HL-60 (cell line): ENCODE results near the gene PREB.

Experiments
- DNase-seq, 2 experiments: peaks; one replicate each; pipeline ENCODE4 v3.0.0-alpha.2; 2010 to 2020; ENCODE audit warnings: low read depth in 1 of 2, low spot score in 1 of 2
- H3K27ac ChIP-seq: fragments of 250-450 bp; sonication (Bioruptor Pico); replicated peaks from 2 replicates; pipeline ENCODE4 v1.5.1; 2020; ENCODE audit warnings: mild to moderate bottlenecking, moderate library complexity
- H3K27me3 ChIP-seq: fragments of 250-450 bp; sonication (Bioruptor Pico); 2 replicates; pipeline ENCODE4 v1.5.1; 2021; ENCODE audit warnings: mild to moderate bottlenecking, moderate library complexity; ENCODE audit not compliant: insufficient read depth, poor library complexity, severe bottlenecking
- H3K4me3 ChIP-seq: replicated peaks from 2 replicates; pipeline ENCODE4 v1.5.1; 2011; ENCODE audit warnings: mild to moderate bottlenecking, control low read depth, low read length; ENCODE audit not compliant: insufficient read depth
- GABPA ChIP-seq: IDR thresholded peaks from 2 replicates; pipeline ENCODE4 v1.6.1; 2012; ENCODE audit warnings: low read depth
- POLR2AphosphoS5 ChIP-seq: IDR thresholded peaks from 2 replicates; pipeline ENCODE4 v1.6.1; 2012; ENCODE audit warnings: low read depth
- SPI1 ChIP-seq: IDR thresholded peaks from 2 replicates; pipeline ENCODE4 v1.6.1; 2012; ENCODE audit warnings: low read depth, mild to moderate bottlenecking, borderline replicate concordance
- TF ChIP-seq, protein P1 (sequence below): IDR thresholded peaks from 2 replicates; pipeline ENCODE4 v1.6.1; 2012; ENCODE audit warnings: low read depth; ENCODE audit not compliant: insufficient replicate concordance
- TF ChIP-seq, protein P2 (sequence below): IDR thresholded peaks from one replicate; pipeline ENCODE4 v1.5.1; 2011; ENCODE audit warnings: low read length, control low read depth, inconsistent platforms; ENCODE audit not compliant: insufficient read depth

The PREB gene

DNA sequence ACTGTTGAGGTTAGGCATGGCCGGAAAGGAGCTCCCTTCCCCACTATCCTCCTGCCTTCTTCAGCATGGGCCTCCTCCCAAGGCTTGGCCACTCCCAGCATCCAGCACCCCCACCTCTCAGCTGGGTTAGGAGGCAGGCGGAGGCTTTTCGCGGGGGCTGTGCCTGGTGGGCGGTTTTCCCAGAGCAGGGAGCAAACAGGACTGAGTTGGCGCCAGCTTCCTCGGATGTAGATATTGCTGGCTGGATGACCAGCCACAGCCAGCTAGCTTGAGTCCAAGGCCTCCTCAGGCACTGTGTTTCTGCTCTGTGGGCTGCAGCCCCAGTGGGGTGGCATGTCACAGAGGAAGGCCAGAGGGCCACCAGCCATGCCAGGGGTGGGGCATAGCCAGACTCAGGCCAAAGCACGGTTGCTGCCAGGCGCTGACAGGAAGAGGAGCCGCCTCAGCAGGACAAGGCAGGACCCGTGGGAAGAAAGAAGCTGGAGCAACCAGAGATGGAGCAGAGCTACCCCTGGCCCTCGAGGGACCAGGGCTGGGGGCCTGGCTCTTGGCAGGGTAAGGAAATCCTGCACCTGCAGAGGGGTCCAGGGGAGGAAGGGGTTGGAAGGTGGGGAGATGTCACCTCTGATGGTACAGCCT lies 14.5 kb upstream of the PREB start, which contains the start of gene TCF23:
Gene TCF23, plus strand, starts transcription at position 204 of the 639 bp plus-strand sequence. Its CDS starts 130 bp downstream, at position 334.
- Histone ChIP-seq H3K4me3 (no peak within 1 kb of the TSS), H3K27ac (no peak within 1 kb of the TSS), H3K27me3 (peaks cover under 1% of the 10 kb centered on the region)
- no peak for DNase-seq
- TF ChIP-seq SPI1 (no peak), POLR2AphosphoS5 (no peak), GABPA (no peak)
- TF ChIP-seq, protein P1, sequence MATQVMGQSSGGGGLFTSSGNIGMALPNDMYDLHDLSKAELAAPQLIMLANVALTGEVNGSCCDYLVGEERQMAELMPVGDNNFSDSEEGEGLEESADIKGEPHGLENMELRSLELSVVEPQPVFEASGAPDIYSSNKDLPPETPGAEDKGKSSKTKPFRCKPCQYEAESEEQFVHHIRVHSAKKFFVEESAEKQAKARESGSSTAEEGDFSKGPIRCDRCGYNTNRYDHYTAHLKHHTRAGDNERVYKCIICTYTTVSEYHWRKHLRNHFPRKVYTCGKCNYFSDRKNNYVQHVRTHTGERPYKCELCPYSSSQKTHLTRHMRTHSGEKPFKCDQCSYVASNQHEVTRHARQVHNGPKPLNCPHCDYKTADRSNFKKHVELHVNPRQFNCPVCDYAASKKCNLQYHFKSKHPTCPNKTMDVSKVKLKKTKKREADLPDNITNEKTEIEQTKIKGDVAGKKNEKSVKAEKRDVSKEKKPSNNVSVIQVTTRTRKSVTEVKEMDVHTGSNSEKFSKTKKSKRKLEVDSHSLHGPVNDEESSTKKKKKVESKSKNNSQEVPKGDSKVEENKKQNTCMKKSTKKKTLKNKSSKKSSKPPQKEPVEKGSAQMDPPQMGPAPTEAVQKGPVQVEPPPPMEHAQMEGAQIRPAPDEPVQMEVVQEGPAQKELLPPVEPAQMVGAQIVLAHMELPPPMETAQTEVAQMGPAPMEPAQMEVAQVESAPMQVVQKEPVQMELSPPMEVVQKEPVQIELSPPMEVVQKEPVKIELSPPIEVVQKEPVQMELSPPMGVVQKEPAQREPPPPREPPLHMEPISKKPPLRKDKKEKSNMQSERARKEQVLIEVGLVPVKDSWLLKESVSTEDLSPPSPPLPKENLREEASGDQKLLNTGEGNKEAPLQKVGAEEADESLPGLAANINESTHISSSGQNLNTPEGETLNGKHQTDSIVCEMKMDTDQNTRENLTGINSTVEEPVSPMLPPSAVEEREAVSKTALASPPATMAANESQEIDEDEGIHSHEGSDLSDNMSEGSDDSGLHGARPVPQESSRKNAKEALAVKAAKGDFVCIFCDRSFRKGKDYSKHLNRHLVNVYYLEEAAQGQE = no peak
- TF ChIP-seq, protein P2, sequence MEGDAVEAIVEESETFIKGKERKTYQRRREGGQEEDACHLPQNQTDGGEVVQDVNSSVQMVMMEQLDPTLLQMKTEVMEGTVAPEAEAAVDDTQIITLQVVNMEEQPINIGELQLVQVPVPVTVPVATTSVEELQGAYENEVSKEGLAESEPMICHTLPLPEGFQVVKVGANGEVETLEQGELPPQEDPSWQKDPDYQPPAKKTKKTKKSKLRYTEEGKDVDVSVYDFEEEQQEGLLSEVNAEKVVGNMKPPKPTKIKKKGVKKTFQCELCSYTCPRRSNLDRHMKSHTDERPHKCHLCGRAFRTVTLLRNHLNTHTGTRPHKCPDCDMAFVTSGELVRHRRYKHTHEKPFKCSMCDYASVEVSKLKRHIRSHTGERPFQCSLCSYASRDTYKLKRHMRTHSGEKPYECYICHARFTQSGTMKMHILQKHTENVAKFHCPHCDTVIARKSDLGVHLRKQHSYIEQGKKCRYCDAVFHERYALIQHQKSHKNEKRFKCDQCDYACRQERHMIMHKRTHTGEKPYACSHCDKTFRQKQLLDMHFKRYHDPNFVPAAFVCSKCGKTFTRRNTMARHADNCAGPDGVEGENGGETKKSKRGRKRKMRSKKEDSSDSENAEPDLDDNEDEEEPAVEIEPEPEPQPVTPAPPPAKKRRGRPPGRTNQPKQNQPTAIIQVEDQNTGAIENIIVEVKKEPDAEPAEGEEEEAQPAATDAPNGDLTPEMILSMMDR = no peak

DNA sequence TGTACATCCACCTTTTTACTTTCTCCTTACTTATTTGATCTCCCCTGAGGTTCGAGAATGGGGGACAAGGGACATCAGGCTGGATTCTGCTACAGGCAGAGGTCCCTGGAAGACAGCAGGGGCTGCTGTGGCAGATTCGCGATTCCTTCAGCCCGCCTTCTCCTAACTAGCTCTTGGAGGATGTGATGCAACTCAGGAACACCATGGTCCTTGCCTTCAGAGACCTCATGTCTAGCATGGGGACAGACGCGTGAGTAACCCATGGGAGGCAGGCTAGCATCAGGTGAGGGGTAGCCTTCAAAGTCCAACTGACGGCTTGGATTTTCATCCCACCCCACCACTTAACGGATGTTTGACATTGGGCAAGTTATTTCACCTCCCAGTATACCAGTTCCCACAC lies 13.5 kb upstream of the PREB start:
- Histone ChIP-seq H3K4me3 (no peak overlapping the region), H3K27me3 (peaks cover 2% of the 10 kb centered on the region), H3K27ac (no peak overlapping the region)
- TF ChIP-seq, protein P2 = no peak
- no peak for TF ChIP-seq POLR2AphosphoS5
- no peak for TF ChIP-seq SPI1
- TF ChIP-seq GABPA = no peak
- TF ChIP-seq, protein P1 = no peak
- no peak for DNase-seq

DNA sequence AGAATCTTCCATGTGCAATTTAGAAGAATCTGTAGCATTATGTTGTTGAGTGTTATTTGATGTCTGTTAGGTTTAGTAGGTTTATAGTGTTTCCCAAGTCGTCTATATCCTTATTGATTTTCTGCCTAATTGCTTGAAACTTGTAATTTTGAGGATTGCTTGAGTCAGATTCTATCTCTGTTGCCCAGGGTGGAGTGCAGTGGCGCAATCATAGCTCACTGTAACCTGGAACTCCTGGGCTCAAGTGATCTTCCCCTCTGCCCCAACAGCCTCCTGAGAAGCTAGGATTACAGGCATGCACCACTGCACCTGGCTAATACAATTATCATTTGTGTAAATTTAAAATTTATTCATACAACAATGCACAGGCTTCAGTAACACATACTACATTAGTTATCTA lies 11.2 kb upstream of the PREB start:
- peaks cover 2% of the 10 kb centered on the region for H3K27me3 ChIP-seq
- H3K27ac ChIP-seq = no peak overlapping the region
- TF ChIP-seq SPI1 = no peak
- no peak for TF ChIP-seq POLR2AphosphoS5
- TF ChIP-seq, protein P1 = no peak
- TF ChIP-seq, protein P2 = no peak
- no peak for TF ChIP-seq GABPA
- no peak for DNase-seq
- no peak overlapping the region for H3K4me3 ChIP-seq
